PFSK-1 (cell line): Measurements from ENCODE around the gene PRDM1.

Source experiments
- POLR2AphosphoS5 ChIP-seq: IDR thresholded peaks from 2 replicates; pipeline ENCODE4 v1.6.1; 2012; ENCODE audit warnings: low read depth, mild to moderate bottlenecking, control low read depth, low read length, moderate library complexity
- REST ChIP-seq, 2 experiments: IDR thresholded peaks; 2 replicates each; pipeline versions ENCODE4 v1.6.1 to v1.8.0; 2011 to 2012; ENCODE audit warnings: low read depth in 2 of 2, low read length in 2 of 2, control low read depth in 1 of 2, inconsistent platforms in 1 of 2, mild to moderate bottlenecking in 1 of 2, moderate library complexity in 1 of 2; ENCODE audit not compliant: insufficient read depth in 1 of 2

DNA sequence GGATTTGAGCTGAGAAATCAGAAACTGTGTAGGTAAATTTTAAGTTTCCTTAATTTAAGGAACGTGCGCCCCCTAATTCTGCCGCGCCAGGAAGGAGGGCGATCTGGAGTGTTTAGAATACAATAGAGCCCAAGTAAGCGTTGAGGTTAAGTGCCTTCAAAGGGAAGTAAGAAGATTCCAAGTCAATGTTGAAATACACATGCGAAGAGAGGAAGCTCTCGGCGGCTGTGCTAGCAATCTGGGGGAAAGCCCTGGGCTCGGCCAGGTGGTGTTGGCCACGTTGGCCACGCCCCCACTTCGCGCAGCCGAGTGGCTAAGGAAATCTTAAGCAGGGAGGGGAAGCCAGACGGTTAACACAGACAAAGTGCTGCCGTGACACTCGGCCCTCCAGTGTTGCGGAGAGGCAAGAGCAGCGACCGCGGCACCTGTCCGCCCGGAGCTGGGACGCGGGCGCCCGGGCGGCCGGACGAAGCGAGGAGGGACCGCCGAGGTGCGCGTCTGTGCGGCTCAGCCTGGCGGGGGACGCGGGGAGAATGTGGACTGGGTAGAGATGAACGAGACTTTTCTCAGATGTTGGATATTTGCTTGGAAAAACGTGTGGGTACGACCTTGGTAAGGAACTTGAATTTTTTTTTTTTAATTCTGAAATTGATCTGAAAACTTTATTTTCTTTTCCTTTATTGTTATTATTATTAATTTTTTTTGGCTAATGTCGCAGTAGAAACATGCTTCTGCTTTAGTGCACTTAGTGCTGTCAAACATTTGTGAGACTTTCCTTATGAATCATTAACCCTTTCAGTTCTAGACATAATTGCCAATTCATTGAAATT lies at the start of gene PRDM1:
- TF ChIP-seq REST (IDR thresholded peaks at IDR 0.05; ENCODE audit: insufficient read depth in 1 of 2, low read depth in 2 of 2, low read length in 2 of 2) (no peak), POLR2AphosphoS5 (no peak)
